Cardiac fibroblast (primary cell): ENCODE measurements around the gene PRR5.

Experiments used
- DNase-seq, 2 donors: peaks; one replicate each; pipeline versions ENCODE4 v3.0.0 to v3.0.0-alpha.2; 2010; ENCODE audit warnings: low read depth in 2 of 2
- H3K4me3 ChIP-seq, 2 donors: replicated peaks in 1 of 2; 1 replicate in 1 of 2; 2 replicates in 1 of 2; pipeline ENCODE4 v1.5.1; 2011; ENCODE audit warnings: low read depth in 2 of 2, low read length in 2 of 2, mild to moderate bottlenecking in 2 of 2, moderate library complexity in 1 of 2
- CTCF ChIP-seq: IDR thresholded peaks from one replicate; pipeline ENCODE4 v1.5.1; 2011; ENCODE audit warnings: low read depth, mild to moderate bottlenecking, low read length, inconsistent platforms

PRR5 gene

DNA sequence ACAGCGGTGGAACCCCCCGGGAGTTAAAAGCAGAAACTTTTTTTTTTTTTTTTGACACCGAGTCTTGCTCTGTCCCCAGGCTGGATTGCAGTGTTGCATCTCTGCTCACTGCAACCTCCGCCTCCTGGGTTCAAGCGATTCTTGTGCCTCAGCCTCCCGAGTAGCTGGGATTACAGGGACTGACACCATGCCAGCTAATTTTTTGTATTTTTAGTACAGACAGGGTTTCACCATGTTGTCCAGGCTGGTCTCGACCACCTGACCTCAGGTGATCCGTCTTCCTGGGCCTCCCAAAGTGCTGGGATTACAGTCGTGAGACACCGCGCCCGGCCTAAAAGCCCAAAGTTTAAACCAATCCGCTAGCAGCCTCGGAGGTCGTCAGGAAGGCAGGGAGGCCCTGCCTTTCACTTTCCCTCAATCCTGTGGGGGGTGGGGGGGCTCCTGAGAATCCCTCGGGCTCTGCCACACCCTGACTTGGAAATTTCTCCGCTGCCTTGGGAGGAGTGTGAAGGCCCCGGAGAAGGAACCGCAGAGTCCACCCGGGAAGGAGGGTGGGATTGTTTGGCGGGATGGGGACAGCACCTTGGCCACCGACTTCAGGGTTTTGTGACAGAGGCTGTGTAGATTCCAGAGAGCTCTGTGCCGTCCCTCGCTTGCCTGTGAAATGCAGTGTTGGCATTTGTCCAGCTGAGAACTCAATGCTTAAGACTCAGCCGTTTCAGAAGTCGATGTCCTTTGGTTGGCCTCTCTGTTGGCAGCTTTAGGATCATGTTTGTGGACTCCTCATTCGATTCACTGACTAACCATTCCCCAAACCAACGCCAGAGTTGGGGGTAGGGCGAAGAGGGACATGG lies 51.4 kb downstream of the PRR5 start:
- no peak overlapping the region for H3K4me3 ChIP-seq
- peak; percentile 38 to 86 for DNase-seq
- TF ChIP-seq CTCF = no peak

GRCh38 chr22:44754998-44755397 lies 53.0 kb downstream of the PRR5 start:
- no peak overlapping the region for H3K4me3 ChIP-seq
- TF ChIP-seq CTCF = no peak
- no peak for DNase-seq

- DNase-seq = no peak
- H3K4me3 ChIP-seq = no peak overlapping the region
- TF ChIP-seq CTCF = no peak
Measured at GRCh38 chr22:44755417-44755816, 53.4 kb downstream of the PRR5 start.

- TF ChIP-seq CTCF = no peak
- H3K4me3 ChIP-seq = no peak overlapping the region
- DNase-seq = no peak
Measured at GRCh38 chr22:44755956-44756361, 54.0 kb downstream of the PRR5 start.

DNA sequence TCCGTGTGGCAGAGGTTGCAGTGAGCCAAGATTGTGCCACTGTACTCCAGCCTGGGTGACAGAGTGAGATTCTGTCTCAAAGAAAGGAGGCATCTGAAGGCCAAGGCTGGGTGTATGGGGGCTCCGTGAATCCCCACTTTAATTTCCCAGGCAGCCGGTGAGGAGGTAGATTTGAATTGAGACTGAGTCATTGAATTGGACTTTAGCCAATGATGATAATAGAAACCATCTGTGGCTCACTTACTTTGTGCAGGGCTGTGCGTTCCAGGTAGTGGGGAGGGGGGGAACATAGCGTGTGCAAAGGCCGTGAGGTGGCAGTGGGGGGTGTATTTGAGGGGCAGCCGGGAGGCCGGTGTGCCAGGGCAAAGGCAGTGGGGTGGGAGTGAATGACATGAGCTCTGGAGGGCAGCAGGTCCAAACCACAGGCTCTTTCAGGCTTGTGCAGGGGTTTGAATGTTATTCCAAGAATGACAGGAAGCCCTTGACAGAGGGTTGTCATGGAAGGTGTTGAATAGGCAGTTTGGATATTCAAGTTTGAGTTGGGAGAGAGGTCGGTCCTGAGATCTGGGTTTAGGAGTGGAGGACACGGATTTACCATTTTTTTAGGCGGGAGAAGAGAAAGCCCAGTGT lies 56.5 kb downstream of the PRR5 start:
- no peak for TF ChIP-seq CTCF
- DNase-seq = peak; percentile 44 to 51
- no peak overlapping the region for H3K4me3 ChIP-seq

DNA sequence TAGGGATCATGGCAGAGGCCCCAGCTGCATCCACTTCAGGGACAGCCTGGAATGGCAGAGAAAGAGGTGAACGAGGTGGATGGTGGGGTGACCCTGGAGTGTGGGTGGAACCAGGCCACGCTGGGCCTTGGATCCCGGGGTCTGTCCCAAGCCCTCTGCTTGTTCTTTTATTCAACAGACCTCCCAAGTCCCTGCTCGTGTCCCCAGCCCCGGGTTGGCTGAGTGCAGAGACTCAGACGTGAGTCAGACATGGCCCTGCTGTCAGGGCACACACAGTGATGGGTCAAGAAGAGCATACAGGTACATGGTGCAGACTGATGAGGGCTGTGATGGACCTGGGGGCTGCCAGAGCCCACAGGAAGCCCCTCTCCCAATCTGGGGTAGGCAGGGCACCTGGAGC lies 57.0 kb downstream of the PRR5 start:
- no peak overlapping the region for H3K4me3 ChIP-seq
- no peak for DNase-seq
- TF ChIP-seq CTCF = no peak
